Transverse colon (tissue), 4 donors: ENCODE measurements around the gene SLC39A5. TPM values are rescaled to one million over a fixed set of nuclear protein-coding genes. Genes with fewer than 3 reads are reported as not detected.

ENCODE experiments used
- DNase-seq: peaks from one replicate; pipeline ENCODE4 v3.0.0-alpha.2; 2019
- H3K27ac ChIP-seq, 4 donors: fragments of 200-600 bp; sonication (generic); 2 replicates each; pipeline ENCODE4 v1.5.1; 2016 to 2018; ENCODE audit warnings: inconsistent platforms in 4 of 4
- H3K27me3 ChIP-seq: fragments of 200-600 bp; sonication (generic); 2 replicates; pipeline ENCODE4 v1.5.1; 2017; ENCODE audit warnings: inconsistent platforms
- H3K36me3 ChIP-seq, 4 donors: fragments of 200-600 bp; sonication (generic); 2 replicates each; pipeline ENCODE4 v1.5.1; 2017 to 2019; ENCODE audit warnings: inconsistent platforms in 4 of 4
- H3K4me1 ChIP-seq, 4 donors: fragments of 200-600 bp; sonication (generic); 2 replicates each; pipeline ENCODE4 v1.5.1; 2017 to 2020; ENCODE audit warnings: inconsistent platforms in 4 of 4
- H3K4me3 ChIP-seq, 4 donors: fragments of 200-600 bp; sonication (generic); 1 replicate in 1 of 4; 2 replicates in 3 of 4; pipeline versions ENCODE4 v1.5.1 to v1.6.1; 2017 to 2019; ENCODE audit warnings: inconsistent platforms in 4 of 4
- H3K9me3 ChIP-seq, 2 donors: fragments of 200-600 bp; sonication (generic); 2 replicates each; pipeline ENCODE4 v1.5.1; 2017 to 2019; ENCODE audit warnings: inconsistent platforms in 2 of 2
- EP300 ChIP-seq: sonication (generic); formaldehyde crosslinking; IDR thresholded peaks from one replicate; pipeline ENCODE4 v1.6.1; 2017; ENCODE audit warnings: antibody characterized with exemption, low read depth
- POLR2A ChIP-seq: fragments of 450-650 bp; IDR thresholded peaks from one replicate; pipeline ENCODE4 v1.6.1; 2016; ENCODE audit warnings: antibody characterized with exemption, mild to moderate bottlenecking, moderate library complexity
- POLR2AphosphoS5 ChIP-seq, 3 donors: sonication (generic); formaldehyde crosslinking; IDR thresholded peaks; one replicate each; pipeline ENCODE4 v1.6.1; 2016; ENCODE audit warnings: antibody characterized with exemption in 3 of 3
- WGBS, 2 donors: methylation state at CpG; one replicate each; pipeline ENCODE4 v1.1.5; 2018; ENCODE audit warnings: low coverage in 1 of 2; 5-methylcytosine and 5-hydroxymethylcytosine counted together
- in situ Hi-C, 4 donors: fragments of 200-750 bp; cut with MboI; loops; one replicate each; pipeline versions ENCODE4 v1.15.0 to v1.15.1; 2017; ENCODE audit warnings: low sequenced_read_pairs in 3 of 4, low pct_ligation_motif_present in 1 of 4, low pct_unique_long_range_greater_than_20kb in 1 of 4
- intact Hi-C: fragments of 100-400 bp; cut with DNase I; formaldehyde crosslinking; loops from one replicate; pipeline ENCODE4 v1.15.1; 2023; ENCODE audit warnings: low total_unique reads
- total RNA-seq, 4 donors: library from RNA; depleted of rRNA; stranded (reverse); fragments of >200 nt; gene quantifications; one replicate each; pipeline ENCODE4 v1.1.0, GENCODE V29; 2016
- TF ChIP-seq, protein P1 (sequence below), 5 experiments: fragments of 200-600 bp in 3 of 5; fragments of 450-650 bp in 2 of 5; sonication (generic) in 3 of 5; IDR thresholded peaks; 1 replicate in 2 of 5; 2 replicates in 3 of 5; pipeline ENCODE4 v1.5.1; 2016 to 2017; ENCODE audit warnings: antibody characterized with exemption in 5 of 5, inconsistent platforms in 3 of 5, mild to moderate bottlenecking in 2 of 5, moderate library complexity in 1 of 5

SLC39A5 gene
- total RNA-seq, 4 donors from 2014 or later: 225 to 325 (median 283) TPM

DNA sequence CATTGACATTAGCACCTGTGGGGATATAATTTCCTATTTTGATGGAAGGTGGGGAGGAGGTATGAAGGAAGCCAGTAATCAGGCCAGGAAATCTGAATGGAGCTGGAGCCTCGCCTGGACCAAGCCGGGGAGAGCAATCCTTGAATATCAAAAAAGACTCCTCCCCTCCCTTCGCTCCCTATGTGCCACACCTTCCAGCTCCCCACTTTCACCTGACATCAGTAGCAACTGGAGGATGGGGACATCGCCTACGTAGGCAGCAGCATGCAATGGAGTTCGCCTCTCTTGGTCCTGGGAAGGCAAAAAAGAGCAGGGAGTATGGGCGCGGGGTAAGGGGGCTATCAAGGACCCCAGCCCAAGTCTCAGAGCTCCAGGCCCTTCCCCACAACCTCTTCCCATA lies 27.2 kb downstream of the SLC39A5 start:
- Histone ChIP-seq H3K4me1 (peaks cover 16 to 23% (median 22%) of the 10 kb centered on the region in 4 donors), H3K36me3 (peaks cover 0 to 37% (median 18%) of the 10 kb centered on the region in 4 donors), H3K27ac (peak overlapping the region in 2 of 4 donors; percentile 88 to 93), H3K27me3 (no peaks in the 10 kb centered on the region), H3K4me3 (peak overlapping the region in 3 of 4 donors; percentile 66 to 83 (median 74)), H3K9me3 (no peaks in the 10 kb centered on the region)
- in situ Hi-C loops: no loop called here
- WGBS, 2 donors: 20 to 60% methylated on average over 1 to 8 of the region's 8 CpGs
- TF ChIP-seq, protein P1, sequence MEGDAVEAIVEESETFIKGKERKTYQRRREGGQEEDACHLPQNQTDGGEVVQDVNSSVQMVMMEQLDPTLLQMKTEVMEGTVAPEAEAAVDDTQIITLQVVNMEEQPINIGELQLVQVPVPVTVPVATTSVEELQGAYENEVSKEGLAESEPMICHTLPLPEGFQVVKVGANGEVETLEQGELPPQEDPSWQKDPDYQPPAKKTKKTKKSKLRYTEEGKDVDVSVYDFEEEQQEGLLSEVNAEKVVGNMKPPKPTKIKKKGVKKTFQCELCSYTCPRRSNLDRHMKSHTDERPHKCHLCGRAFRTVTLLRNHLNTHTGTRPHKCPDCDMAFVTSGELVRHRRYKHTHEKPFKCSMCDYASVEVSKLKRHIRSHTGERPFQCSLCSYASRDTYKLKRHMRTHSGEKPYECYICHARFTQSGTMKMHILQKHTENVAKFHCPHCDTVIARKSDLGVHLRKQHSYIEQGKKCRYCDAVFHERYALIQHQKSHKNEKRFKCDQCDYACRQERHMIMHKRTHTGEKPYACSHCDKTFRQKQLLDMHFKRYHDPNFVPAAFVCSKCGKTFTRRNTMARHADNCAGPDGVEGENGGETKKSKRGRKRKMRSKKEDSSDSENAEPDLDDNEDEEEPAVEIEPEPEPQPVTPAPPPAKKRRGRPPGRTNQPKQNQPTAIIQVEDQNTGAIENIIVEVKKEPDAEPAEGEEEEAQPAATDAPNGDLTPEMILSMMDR (IDR thresholded peaks at IDR 0.05): no peak
- TF ChIP-seq POLR2A: no peak
- no peak for TF ChIP-seq EP300
- no peak for TF ChIP-seq POLR2AphosphoS5 (IDR thresholded peaks at IDR 0.05)
- intact Hi-C loops: no loop called here
- no peak for DNase-seq

DNA sequence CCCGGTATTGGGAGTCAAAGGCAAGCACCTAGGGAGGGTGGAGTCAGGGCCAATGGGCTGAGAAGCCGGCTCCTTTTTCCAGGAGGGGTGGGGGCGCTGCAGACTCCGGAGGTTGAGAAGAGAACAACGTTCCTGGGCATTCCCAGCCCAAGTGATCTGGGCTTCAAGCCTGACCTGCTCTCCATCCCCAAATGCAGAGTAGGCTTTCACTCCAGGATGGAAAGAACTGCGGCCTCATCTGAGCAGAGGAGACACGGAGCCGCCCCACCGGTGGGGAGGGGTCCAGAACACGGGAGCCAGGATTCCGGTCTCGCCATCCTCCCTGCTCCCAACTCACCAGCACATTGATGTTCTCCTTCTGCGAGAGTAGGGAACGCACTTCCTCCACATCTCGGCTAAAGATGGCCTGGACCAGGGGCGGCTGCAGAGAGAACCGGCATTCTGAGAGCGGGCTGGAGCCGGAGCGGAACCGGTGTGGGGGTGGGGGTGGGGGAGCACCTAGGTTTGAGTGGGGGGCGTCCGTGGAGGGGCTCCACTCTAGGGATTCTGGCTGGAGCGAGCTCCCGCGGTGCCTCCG lies 27.7 kb downstream of the SLC39A5 start:
- H3K27ac ChIP-seq: peak overlapping the region; percentile 87 to 93 (median 90)
- H3K4me1 ChIP-seq: peaks cover 16 to 23% (median 22%) of the 10 kb centered on the region in 4 donors
- no peaks in the 10 kb centered on the region for H3K27me3 ChIP-seq
- peak overlapping the region; percentile 66 to 83 (median 72) for H3K4me3 ChIP-seq
- in situ Hi-C loops: no loop called here
- TF ChIP-seq POLR2AphosphoS5 (IDR thresholded peaks at IDR 0.05): no peak
- no peak for TF ChIP-seq POLR2A
- TF ChIP-seq, protein P1 (IDR thresholded peaks at IDR 0.05): no peak
- no peak for TF ChIP-seq EP300
- peaks cover 0 to 33% (median 15%) of the 10 kb centered on the region in 4 donors for H3K36me3 ChIP-seq
- DNase-seq: no peak
- intact Hi-C loops: no loop called here
- H3K9me3 ChIP-seq: no peaks in the 10 kb centered on the region
- 0% methylated on average over 13 of the region's 27 CpGs; no CpG with 5 or more reads in 1 of the 2 donors for WGBS, 2 donors

DNA sequence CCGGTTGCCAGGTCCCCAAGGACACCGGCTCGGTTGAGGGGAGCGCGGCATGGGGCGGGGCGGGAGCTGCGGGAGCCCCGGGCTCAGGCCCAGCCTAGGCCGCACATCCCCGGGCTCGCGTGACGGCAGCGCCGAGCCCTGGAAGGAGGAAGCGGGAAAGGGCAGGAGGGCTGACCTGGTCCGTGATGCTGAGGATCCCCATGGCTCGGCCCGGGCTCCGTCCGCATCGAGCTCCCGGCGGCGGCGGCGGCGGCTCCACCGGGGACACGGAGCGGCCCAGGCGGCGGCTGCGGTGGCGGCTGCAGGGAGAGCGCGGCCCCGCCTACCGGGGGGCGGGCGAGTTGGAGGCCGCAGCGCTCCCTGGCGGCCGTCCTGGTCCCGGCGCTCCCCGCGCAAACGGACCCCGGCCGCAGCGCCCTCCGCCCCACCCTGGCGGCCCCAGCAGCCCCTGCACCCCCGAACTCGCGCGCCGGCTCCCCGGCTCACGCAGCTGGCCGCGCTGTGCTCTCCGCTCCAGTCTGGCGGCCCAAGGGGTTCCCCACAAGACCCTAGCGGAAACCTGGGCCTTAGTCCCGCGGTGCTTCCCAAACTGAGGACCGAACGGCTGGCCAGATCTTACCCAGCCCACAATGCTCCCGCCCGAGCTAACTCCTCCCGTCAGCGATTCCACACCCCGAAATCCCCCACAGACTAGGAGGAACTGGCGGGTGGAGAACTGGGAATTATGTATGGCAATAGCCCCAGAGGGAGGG lies 28.4 kb downstream of the SLC39A5 start, which contains the start of gene ANKRD52:
ANKRD52 (minus strand) TSS at position 317 of the 752 bp plus-strand sequence; CDS start at position 202, 115 bp downstream.
- peak; percentile 81 for DNase-seq
- Histone ChIP-seq H3K27me3 (no peaks in the 10 kb centered on the region), H3K4me1 (peaks cover 16 to 23% (median 22%) of the 10 kb centered on the region in 4 donors), H3K9me3 (no peaks in the 10 kb centered on the region), H3K27ac (peak within 1 kb of the TSS; percentile 87 to 93 (median 90)), H3K36me3 (peaks cover 0 to 27% (median 9%) of the 10 kb centered on the region in 4 donors), H3K4me3 (peak within 1 kb of the TSS; percentile 66 to 83 (median 72))
- peak in 2 of 3 donors; percentile 15 to 41 for TF ChIP-seq POLR2AphosphoS5 (IDR thresholded peaks at IDR 0.05)
- no peak for TF ChIP-seq EP300
- no peak for TF ChIP-seq POLR2A
- TF ChIP-seq, protein P1 (IDR thresholded peaks at IDR 0.05): peak; percentile 36 to 80 (median 64)
- intact Hi-C loops: no loop called here
- in situ Hi-C loops: no loop called here
- 1% methylated on average over 46 of the region's 78 CpGs; no CpG with 5 or more reads in 1 of the 2 donors for WGBS, 2 donors

DNA sequence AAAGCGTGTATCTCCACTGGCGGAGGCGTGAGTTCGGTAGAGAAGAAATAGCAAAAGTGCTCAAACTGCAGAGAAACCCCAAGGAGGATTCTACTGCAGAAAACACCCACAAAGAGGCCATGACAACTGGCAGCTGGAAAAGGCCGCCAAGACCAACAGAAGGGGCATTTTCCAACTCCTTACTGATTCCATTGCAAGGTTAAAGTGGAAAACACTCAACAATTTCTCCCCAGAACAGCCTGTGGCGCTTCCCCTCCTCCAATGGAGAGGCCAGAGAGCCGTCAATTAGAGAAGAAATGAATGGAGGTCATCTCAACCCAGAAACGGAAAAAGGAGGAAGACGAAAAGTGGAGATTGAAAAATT lies 29.0 kb downstream of the SLC39A5 start:
- Histone ChIP-seq H3K4me1 (peaks cover 16 to 23% (median 22%) of the 10 kb centered on the region in 4 donors), H3K9me3 (no peaks in the 10 kb centered on the region), H3K4me3 (peak overlapping the region; percentile 31 to 83 (median 70)), H3K27ac (peak overlapping the region; percentile 87 to 93 (median 90)), H3K36me3 (peaks cover 0 to 21% (median 6%) of the 10 kb centered on the region in 4 donors), H3K27me3 (no peaks in the 10 kb centered on the region)
- intact Hi-C loops: no loop called here
- WGBS, 2 donors: 11 to 14% methylated on average over 6 to 9 of the region's 9 CpGs
- TF ChIP-seq EP300 (no peak), POLR2A (no peak), POLR2AphosphoS5 (IDR thresholded peaks at IDR 0.05) (no peak)
- TF ChIP-seq, protein P1 (IDR thresholded peaks at IDR 0.05): no peak
- no peak for DNase-seq
- in situ Hi-C loops: no loop called here
